OCI-LY1 (cell line): Measurements from ENCODE around the gene CCL8.

Experiments used
- H2AFZ ChIP-seq: fragments of 200-600 bp; sonication (generic), shearing (Covaris generic); 2 replicates; pipeline ENCODE4 v1.6.0; 2014; ENCODE audit warnings: antibody characterized with exemption, mild to moderate bottlenecking, low read length
- H3F3A ChIP-seq: fragments of 200-600 bp; sonication (generic), shearing (Covaris generic); 2 replicates; pipeline ENCODE4 v1.6.0; 2014; ENCODE audit warnings: mild to moderate bottlenecking, antibody characterized with exemption, low read length, moderate library complexity; ENCODE audit not compliant: insufficient read depth
- H3K27ac ChIP-seq: fragments of 200-600 bp; sonication (generic); 2 replicates; pipeline ENCODE4 v1.5.1; 2014; ENCODE audit warnings: low read length, mixed run types, mild to moderate bottlenecking, low read depth; ENCODE audit not compliant: poor library complexity, severe bottlenecking
- H3K27me3 ChIP-seq: fragments of 200-600 bp; sonication (generic); 2 replicates; pipeline ENCODE4 v1.6.0; 2014; ENCODE audit warnings: antibody characterized with exemption, mild to moderate bottlenecking, low read length, moderate library complexity; ENCODE audit not compliant: insufficient read depth
- H3K36me3 ChIP-seq: fragments of 200-600 bp; sonication (generic); 2 replicates; pipeline ENCODE4 v1.6.1; 2014; ENCODE audit warnings: mild to moderate bottlenecking, antibody characterized with exemption, low read length, moderate library complexity, mixed read lengths; ENCODE audit not compliant: insufficient read depth
- H3K4me1 ChIP-seq: fragments of 200-600 bp; sonication (generic); 2 replicates; pipeline ENCODE4 v1.5.1; 2014; ENCODE audit warnings: mild to moderate bottlenecking, low read length, moderate library complexity; ENCODE audit not compliant: insufficient read depth, severe bottlenecking
- H3K4me2 ChIP-seq: fragments of 200-600 bp; sonication (generic), shearing (Covaris generic); 2 replicates; pipeline ENCODE4 v1.6.1; 2014; ENCODE audit warnings: low read length
- H3K4me3 ChIP-seq: fragments of 200-600 bp; sonication (generic); 2 replicates; pipeline ENCODE4 v1.5.1; 2014; ENCODE audit warnings: low read length, low read depth, mild to moderate bottlenecking, mixed read lengths; ENCODE audit not compliant: poor library complexity, severe bottlenecking
- H3K79me2 ChIP-seq: fragments of 200-600 bp; shearing (Covaris generic); 2 replicates; pipeline ENCODE4 v1.6.1; 2016; ENCODE audit warnings: mixed run types, low read length, mixed read lengths; ENCODE audit not compliant: insufficient read depth
- H3K9ac ChIP-seq: fragments of 200-600 bp; sonication (generic), shearing (Covaris generic); 2 replicates; pipeline ENCODE4 v1.6.1; 2014; ENCODE audit warnings: mild to moderate bottlenecking, low read length, mixed read lengths
- H3K9me2 ChIP-seq: fragments of 200-600 bp; sonication (generic), shearing (Covaris generic); 2 replicates; pipeline ENCODE4 v1.6.1; 2014; ENCODE audit warnings: low read depth, mild to moderate bottlenecking, low read length, mixed read lengths
- H3K9me3 ChIP-seq: fragments of 200-600 bp; shearing (Covaris generic); 2 replicates; pipeline ENCODE4 v1.6.1; 2014; ENCODE audit warnings: low read length, mixed read lengths
- H4K20me1 ChIP-seq: fragments of 200-600 bp; sonication (generic), shearing (Covaris generic); 2 replicates; pipeline ENCODE4 v1.6.0; 2016; ENCODE audit warnings: mild to moderate bottlenecking, low read length; ENCODE audit not compliant: insufficient read depth
- EZH2 ChIP-seq: fragments of 200-600 bp; sonication (generic), shearing (Covaris generic); IDR thresholded peaks from 2 replicates; pipeline ENCODE4 v1.8.0; 2017; ENCODE audit warnings: borderline replicate concordance, mixed run types, mild to moderate bottlenecking, antibody characterized with exemption, low read length, moderate library complexity, mixed read lengths
- TF ChIP-seq, protein P1 (sequence below): fragments of 200-600 bp; sonication (generic), shearing (Covaris generic); IDR thresholded peaks from 2 replicates; pipeline ENCODE4 v1.5.1; 2017; ENCODE audit warnings: mild to moderate bottlenecking, antibody characterized with exemption, low read length, moderate library complexity, mixed read lengths

Gene CCL8

DNA sequence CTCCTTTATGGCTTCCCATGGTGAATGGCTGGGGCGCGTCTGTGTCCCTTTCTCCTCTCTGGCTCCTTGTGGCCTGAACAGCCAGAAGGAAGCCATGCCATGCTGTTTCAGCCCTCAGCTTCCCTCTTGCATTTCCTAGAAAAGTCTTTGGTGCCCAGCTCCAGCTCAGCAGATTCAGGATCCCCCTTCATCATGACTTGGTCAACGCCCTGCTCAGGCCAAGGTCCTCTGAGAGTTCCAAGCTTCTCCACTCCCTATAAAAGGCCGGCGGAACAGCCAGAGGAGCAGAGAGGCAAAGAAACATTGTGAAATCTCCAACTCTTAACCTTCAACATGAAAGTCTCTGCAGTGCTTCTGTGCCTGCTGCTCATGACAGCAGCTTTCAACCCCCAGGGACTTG is 37.0 kb downstream of the CCL8 start, which contains the start of gene CCL13:
CCL13 (plus strand) TSS at position 287 of the 400 bp plus-strand sequence; CDS start at position 334, 47 bp downstream.
- no peaks in the 10 kb centered on the region for H3K4me1 ChIP-seq
- H4K20me1 ChIP-seq: no peaks in the 10 kb centered on the region

DNA sequence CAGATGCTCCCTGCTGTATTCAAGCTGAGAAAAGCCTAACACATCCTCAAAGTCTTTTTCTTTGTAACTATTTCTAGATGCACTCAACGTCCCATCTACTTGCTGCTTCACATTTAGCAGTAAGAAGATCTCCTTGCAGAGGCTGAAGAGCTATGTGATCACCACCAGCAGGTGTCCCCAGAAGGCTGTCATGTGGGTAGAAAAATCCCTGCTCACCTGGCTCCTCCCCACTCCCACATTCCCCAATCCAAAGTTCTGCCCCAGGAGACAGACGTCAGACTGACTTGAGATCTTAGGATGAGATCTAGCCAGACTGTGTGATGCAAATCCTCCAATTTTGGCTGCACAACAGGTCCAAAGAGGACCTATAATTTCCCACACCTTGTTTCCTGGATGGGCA is 38.2 kb downstream of the CCL8 start:
- H3K27ac ChIP-seq: no peak overlapping the region
- H3K4me3 ChIP-seq: no peak overlapping the region
- no peak overlapping the region for H3K4me2 ChIP-seq
- H3K79me2 ChIP-seq: no peaks in the 10 kb centered on the region
- no peak overlapping the region for H2AFZ ChIP-seq
- H3K9me2 ChIP-seq: no peaks in the 10 kb centered on the region
- no peaks in the 10 kb centered on the region for H3K27me3 ChIP-seq
- no peaks in the 10 kb centered on the region for H4K20me1 ChIP-seq
- H3K9ac ChIP-seq: no peak overlapping the region
- H3K4me1 ChIP-seq: no peaks in the 10 kb centered on the region
- no peaks in the 10 kb centered on the region for H3F3A ChIP-seq
- no peaks in the 10 kb centered on the region for H3K9me3 ChIP-seq
- no peaks in the 10 kb centered on the region for H3K36me3 ChIP-seq
- no peak for TF ChIP-seq EZH2
- TF ChIP-seq, protein P1, sequence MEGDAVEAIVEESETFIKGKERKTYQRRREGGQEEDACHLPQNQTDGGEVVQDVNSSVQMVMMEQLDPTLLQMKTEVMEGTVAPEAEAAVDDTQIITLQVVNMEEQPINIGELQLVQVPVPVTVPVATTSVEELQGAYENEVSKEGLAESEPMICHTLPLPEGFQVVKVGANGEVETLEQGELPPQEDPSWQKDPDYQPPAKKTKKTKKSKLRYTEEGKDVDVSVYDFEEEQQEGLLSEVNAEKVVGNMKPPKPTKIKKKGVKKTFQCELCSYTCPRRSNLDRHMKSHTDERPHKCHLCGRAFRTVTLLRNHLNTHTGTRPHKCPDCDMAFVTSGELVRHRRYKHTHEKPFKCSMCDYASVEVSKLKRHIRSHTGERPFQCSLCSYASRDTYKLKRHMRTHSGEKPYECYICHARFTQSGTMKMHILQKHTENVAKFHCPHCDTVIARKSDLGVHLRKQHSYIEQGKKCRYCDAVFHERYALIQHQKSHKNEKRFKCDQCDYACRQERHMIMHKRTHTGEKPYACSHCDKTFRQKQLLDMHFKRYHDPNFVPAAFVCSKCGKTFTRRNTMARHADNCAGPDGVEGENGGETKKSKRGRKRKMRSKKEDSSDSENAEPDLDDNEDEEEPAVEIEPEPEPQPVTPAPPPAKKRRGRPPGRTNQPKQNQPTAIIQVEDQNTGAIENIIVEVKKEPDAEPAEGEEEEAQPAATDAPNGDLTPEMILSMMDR: no peak

More for the DNA sequence above, 37.0 kb downstream of the CCL8 start, which contains the start of gene CCL13:
- Histone ChIP-seq H3K27ac (no peak within 1 kb of the TSS), H3K9me2 (no peaks in the 10 kb centered on the region), H3K36me3 (no peaks in the 10 kb centered on the region), H3K4me3 (no peak within 1 kb of the TSS), H3K79me2 (no peaks in the 10 kb centered on the region), H3K9ac (no peak within 1 kb of the TSS), H2AFZ (no peak within 1 kb of the TSS), H3K4me2 (no peak within 1 kb of the TSS), H3K27me3 (no peaks in the 10 kb centered on the region), H3F3A (no peaks in the 10 kb centered on the region), H3K9me3 (no peaks in the 10 kb centered on the region)
- TF ChIP-seq, protein P1: no peak
- TF ChIP-seq EZH2: no peak

DNA sequence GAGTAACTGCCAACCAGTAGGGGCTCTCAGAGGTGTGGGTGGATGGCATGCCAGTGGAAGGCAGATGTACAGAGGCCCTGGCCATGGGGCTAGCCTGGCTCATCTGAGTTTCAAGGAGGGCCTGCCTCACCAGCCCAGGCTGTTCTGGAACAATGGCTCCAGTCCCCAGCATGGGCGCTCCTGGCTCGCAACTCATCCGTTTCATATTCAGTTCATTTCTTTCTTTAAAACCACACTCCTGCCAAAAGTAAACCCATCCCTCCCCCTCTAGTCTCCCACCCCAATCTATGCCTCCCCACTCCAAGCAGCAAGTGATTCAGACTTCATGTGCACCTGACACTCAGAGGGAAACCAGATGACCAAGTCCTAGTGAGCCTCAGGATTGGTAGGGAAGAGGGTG is 39.4 kb downstream of the CCL8 start:
- no peaks in the 10 kb centered on the region for H3K79me2 ChIP-seq
- no peak overlapping the region for H3K9ac ChIP-seq
- no peaks in the 10 kb centered on the region for H3K9me3 ChIP-seq
- H2AFZ ChIP-seq: no peak overlapping the region
- H3K36me3 ChIP-seq: no peaks in the 10 kb centered on the region
- H3F3A ChIP-seq: no peaks in the 10 kb centered on the region
- H3K27me3 ChIP-seq: no peaks in the 10 kb centered on the region
- H3K4me2 ChIP-seq: no peak overlapping the region
- H3K9me2 ChIP-seq: no peaks in the 10 kb centered on the region
- H4K20me1 ChIP-seq: no peaks in the 10 kb centered on the region
- no peaks in the 10 kb centered on the region for H3K4me1 ChIP-seq
- H3K27ac ChIP-seq: no peak overlapping the region
- TF ChIP-seq EZH2: no peak
- TF ChIP-seq, protein P1: no peak
- no peak overlapping the region for H3K4me3 ChIP-seq
